Bronchial epithelial cell (primary cell): ENCODE data around the gene KCTD3. TPM values are rescaled to one million over a fixed set of nuclear protein-coding genes. Genes with fewer than 3 reads are reported as not detected.
A peak's percentile ranks its signal among the peaks of the same experiment; 100 is the strongest.

Experiments
- DNase-seq: peaks from one replicate; pipeline ENCODE4 v3.0.0-alpha.2; 2010; ENCODE audit warnings: low read depth
- FAIRE-seq: peaks from 2 replicates; lab custom pipeline; 2011; peaks lifted over from hg19 to GRCh38; lab: Jason Lieb, UNC
- H3K27me3 ChIP-seq: 2 replicates; pipeline ENCODE4 v1.5.1; 2011; ENCODE audit warnings: low read length; ENCODE audit not compliant: control insufficient read depth, insufficient read depth
- H3K36me3 ChIP-seq: 2 replicates; pipeline ENCODE4 v1.5.1; 2011; ENCODE audit warnings: low read length; ENCODE audit not compliant: control insufficient read depth, insufficient read depth
- H3K4me3 ChIP-seq: 2 replicates; pipeline ENCODE4 v1.5.1; 2011; ENCODE audit warnings: mild to moderate bottlenecking, low read depth, low read length, control low read depth
- CTCF ChIP-seq: IDR thresholded peaks from 2 replicates; pipeline ENCODE4 v1.5.1; 2011; ENCODE audit warnings: mild to moderate bottlenecking, moderate library complexity, low read length, control low read depth, inconsistent platforms; ENCODE audit not compliant: insufficient read depth, severe bottlenecking
- total RNA-seq: library from RNA; depleted of rRNA; stranded (reverse); fragments of >200 nt; gene quantifications from 2 replicates; pipeline ENCODE4 v1.2.1, GENCODE V29; 2014

KCTD3 gene
- total RNA-seq, 1 donor from 2014 or later, result 32.9 TPM

GRCh38 chr1:215603319-215603718 is 36.2 kb downstream of the KCTD3 start:
- Histone ChIP-seq H3K36me3 (no peaks in the 10 kb centered on the region), H3K27me3 (no peaks in the 10 kb centered on the region), H3K4me3 (no peak overlapping the region)
- no peak for DNase-seq
- TF ChIP-seq CTCF, result no peak
- FAIRE-seq, result no peak

DNA sequence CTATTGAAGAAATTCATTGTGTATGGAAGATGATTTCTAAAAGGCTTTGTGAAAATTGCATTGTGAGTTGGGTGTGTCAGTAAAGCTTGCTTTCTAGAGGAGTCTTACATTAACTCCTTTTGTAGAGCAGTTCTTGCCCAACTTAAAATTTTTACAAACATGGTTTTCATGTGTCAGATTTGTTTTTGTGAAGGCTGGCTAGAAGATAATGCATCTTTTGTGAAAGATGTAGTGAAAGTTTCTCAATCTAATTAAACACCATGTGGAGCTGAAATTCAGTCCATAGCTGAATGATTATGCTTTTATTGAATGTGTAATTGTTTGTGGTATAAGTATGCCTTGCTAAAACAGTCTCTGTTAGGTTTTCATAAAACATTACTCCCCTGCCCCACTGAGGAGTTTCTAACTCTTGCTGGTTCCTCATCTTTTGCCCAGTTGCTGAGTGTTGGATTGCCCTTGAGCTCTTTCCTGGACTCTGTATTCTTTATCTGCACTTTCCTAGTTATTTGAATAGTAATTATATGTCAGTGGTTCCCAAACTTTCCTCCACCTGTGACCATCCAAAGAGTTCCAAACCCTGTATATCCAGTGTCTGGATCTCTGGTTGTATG is 38.0 kb downstream of the KCTD3 start:
- DNase-seq (no peak), FAIRE-seq (no peak)
- H3K36me3 ChIP-seq, result no peaks in the 10 kb centered on the region
- H3K27me3 ChIP-seq, result no peaks in the 10 kb centered on the region
- no peak for TF ChIP-seq CTCF
- H3K4me3 ChIP-seq, result no peak overlapping the region

DNA sequence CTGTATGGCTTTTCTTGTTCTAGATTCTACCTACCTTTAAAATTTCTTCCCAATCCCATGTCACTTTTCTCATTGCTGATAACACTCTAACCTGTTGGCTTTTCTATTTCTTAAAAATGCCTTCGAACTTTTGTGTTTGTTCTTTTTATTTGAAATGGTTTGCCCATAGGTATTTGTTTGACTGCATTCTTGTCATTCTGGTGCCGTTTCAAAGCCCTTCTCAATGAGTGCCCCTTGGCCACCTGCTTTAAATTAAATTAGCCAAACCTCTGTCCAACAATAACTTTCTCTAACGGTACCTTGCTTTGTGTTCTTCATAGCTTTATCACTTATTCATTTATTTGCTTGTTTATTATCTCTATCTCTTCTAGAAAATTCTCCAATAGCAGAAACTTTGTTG is 38.9 kb downstream of the KCTD3 start:
- no peak for TF ChIP-seq CTCF
- Histone ChIP-seq H3K4me3 (no peak overlapping the region), H3K27me3 (no peaks in the 10 kb centered on the region), H3K36me3 (no peaks in the 10 kb centered on the region)
- FAIRE-seq, result no peak
- DNase-seq, result no peak

GRCh38 chr1:215606564-215607168 is 39.6 kb downstream of the KCTD3 start:
- DNase-seq (peak; percentile 21), FAIRE-seq (no peak)
- peak; percentile 2 for TF ChIP-seq CTCF
- H3K27me3 ChIP-seq, result no peaks in the 10 kb centered on the region
- H3K36me3 ChIP-seq, result no peaks in the 10 kb centered on the region
- H3K4me3 ChIP-seq, result no peak overlapping the region

DNA sequence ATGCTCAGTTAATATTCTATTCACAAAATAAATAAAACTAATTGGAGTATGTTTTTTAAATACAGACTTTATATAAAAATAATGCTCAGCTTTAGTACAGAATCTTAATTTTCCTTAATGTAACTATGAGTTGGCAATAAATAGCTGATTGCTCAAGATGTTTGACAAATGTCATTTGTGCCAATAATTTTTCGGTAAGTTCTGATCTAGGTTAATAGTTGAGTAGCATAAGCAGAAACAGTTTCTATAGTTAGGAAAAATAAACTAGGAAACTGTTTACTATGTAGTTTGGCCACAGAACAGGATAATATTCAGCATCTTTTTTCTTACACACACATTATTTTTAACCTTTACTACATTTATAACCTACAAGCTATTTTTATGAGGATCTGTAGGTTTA is 40.3 kb downstream of the KCTD3 start:
- DNase-seq (no peak), FAIRE-seq (no peak)
- H3K36me3 ChIP-seq, result no peaks in the 10 kb centered on the region
- no peaks in the 10 kb centered on the region for H3K27me3 ChIP-seq
- no peak overlapping the region for H3K4me3 ChIP-seq
- no peak for TF ChIP-seq CTCF

DNA sequence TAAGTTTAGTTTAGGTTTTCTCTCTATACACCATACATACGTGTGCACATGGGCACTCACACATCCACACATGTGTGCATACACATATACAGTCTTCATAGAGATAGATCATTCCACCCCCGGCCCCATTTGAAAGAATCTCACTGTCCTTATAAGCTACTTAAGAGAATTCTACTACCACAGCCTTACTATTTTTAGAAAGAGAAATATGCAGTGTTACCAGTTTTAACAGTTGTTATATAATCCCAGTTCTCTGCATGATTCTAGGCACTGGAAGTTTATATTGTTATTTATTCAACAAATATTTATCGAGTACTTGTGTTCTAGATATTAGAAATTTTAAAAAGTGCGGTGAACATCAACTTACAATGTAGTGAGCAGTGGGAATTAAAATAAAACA is 41.5 kb downstream of the KCTD3 start:
- TF ChIP-seq CTCF, result no peak
- H3K27me3 ChIP-seq, result no peaks in the 10 kb centered on the region
- FAIRE-seq (no peak), DNase-seq (no peak)
- H3K4me3 ChIP-seq, result no peak overlapping the region
- H3K36me3 ChIP-seq, result no peaks in the 10 kb centered on the region
